WTC11 (cell line): Measurements from ENCODE around the gene CCDC116. TPM values are rescaled to one million over a fixed set of nuclear protein-coding genes. Genes with fewer than 3 reads are reported as not detected.

Experiments used
- ATAC-seq: fragments of 200-7000 bp; cut with Tn5 transposase; 2 replicates; pipeline ENCODE4 v1.10.0; 2021; ENCODE audit warnings: mild to moderate bottlenecking, moderate library complexity
- CTCF ChIA-PET: fragments of 300-600 bp; sonication (Branson Sonifier 250); formaldehyde crosslinking; loops from one replicate; lab custom pipeline; 2021; ENCODE audit warnings: antibody characterized with exemption; lab: Charles Lee
- POLR2A ChIA-PET: fragments of 350-600 bp; sonication (Branson Sonifier 250); formaldehyde crosslinking; loops from one replicate; lab custom pipeline; 2021; ENCODE audit warnings: antibody characterized with exemption; lab: Charles Lee
- DNase-seq: peaks from one replicate; pipeline ENCODE4 v3.0.0; 2021; ENCODE audit warnings: low spot score
- H3K27ac Mint-ChIP-seq: 2 replicates; pipeline ENCODE4 v1.8.0; 2021; ENCODE audit warnings: mixed read lengths
- H3K27me3 Mint-ChIP-seq: 2 replicates; pipeline ENCODE4 v1.8.0; 2021; ENCODE audit warnings: low read depth, mild to moderate bottlenecking, moderate library complexity, mixed read lengths
- H3K36me3 Mint-ChIP-seq: 2 replicates; pipeline ENCODE4 v1.8.0; 2021; ENCODE audit warnings: mixed read lengths
- H3K4me1 Mint-ChIP-seq: 2 replicates; pipeline ENCODE4 v1.8.0; 2022; ENCODE audit warnings: mixed read lengths
- H3K4me3 Mint-ChIP-seq: 2 replicates; pipeline ENCODE4 v1.8.0; 2021; ENCODE audit warnings: mild to moderate bottlenecking, moderate library complexity, mixed read lengths
- H3K9me3 Mint-ChIP-seq: 2 replicates; pipeline ENCODE4 v1.8.0; 2021; ENCODE audit warnings: mixed read lengths
- CREB1 ChIP-seq: sonication (generic); formaldehyde crosslinking; IDR thresholded peaks from 2 replicates; pipeline ENCODE4 v1.8.0; 2023; ENCODE audit warnings: mild to moderate bottlenecking, missing genetic modification reagents
- EMX1 ChIP-seq: fragments of 250-450 bp; sonication (Bioruptor Pico); IDR thresholded peaks from 2 replicates; pipeline ENCODE4 v1.8.0; 2021; ENCODE audit warnings: mild to moderate bottlenecking
- ESRRA ChIP-seq: sonication (generic); formaldehyde crosslinking; IDR thresholded peaks from 2 replicates; pipeline ENCODE4 v1.8.1; 2022; ENCODE audit warnings: mild to moderate bottlenecking, missing genetic modification reagents, borderline replicate concordance
- ETV6 ChIP-seq: sonication (generic); formaldehyde crosslinking; IDR thresholded peaks from 2 replicates; pipeline ENCODE4 v1.8.1; 2022; ENCODE audit warnings: mild to moderate bottlenecking, missing genetic modification reagents
- FOXJ3 ChIP-seq: sonication (generic); formaldehyde crosslinking; IDR thresholded peaks from 2 replicates; pipeline ENCODE4 v1.9.0; 2021; ENCODE audit warnings: missing genetic modification reagents, mild to moderate bottlenecking, borderline replicate concordance
- FOXK1 ChIP-seq: sonication (generic); formaldehyde crosslinking; IDR thresholded peaks from 2 replicates; pipeline ENCODE4 v1.8.0; 2022; ENCODE audit warnings: mild to moderate bottlenecking, moderate library complexity, missing genetic modification reagents
- IRF2 ChIP-seq: sonication (generic); formaldehyde crosslinking; IDR thresholded peaks from 2 replicates; pipeline ENCODE4 v1.8.0; 2022; ENCODE audit warnings: low read depth, missing genetic modification reagents, borderline replicate concordance
- JAZF1 ChIP-seq: fragments of 250-450 bp; sonication (Bioruptor Pico); IDR thresholded peaks from 2 replicates; pipeline ENCODE4 v1.9.0; 2021; ENCODE audit warnings: moderate library complexity, mild to moderate bottlenecking, inconsistent platforms
- KAT7 ChIP-seq: sonication (generic); formaldehyde crosslinking; IDR thresholded peaks from 2 replicates; pipeline ENCODE4 v1.8.1; 2023; ENCODE audit warnings: missing genetic modification reagents, mild to moderate bottlenecking, borderline replicate concordance
- NFATC4 ChIP-seq: fragments of 250-450 bp; sonication (Bioruptor Pico); IDR thresholded peaks from 2 replicates; pipeline ENCODE4 v1.9.0; 2021; ENCODE audit warnings: mild to moderate bottlenecking
- NFYB ChIP-seq: sonication (generic); formaldehyde crosslinking; conservative IDR thresholded peaks from 2 replicates; pipeline ENCODE4 v1.8.0; 2022; ENCODE audit warnings: low read depth, missing genetic modification reagents
- NR1H2 ChIP-seq: sonication (generic); formaldehyde crosslinking; IDR thresholded peaks from 2 replicates; pipeline ENCODE4 v1.9.0; 2021; ENCODE audit warnings: mild to moderate bottlenecking, moderate library complexity, missing genetic modification reagents
- NR2C2 ChIP-seq: sonication (generic); formaldehyde crosslinking; IDR thresholded peaks from 2 replicates; pipeline ENCODE4 v1.8.0; 2022; ENCODE audit warnings: mild to moderate bottlenecking, missing genetic modification reagents
- PRRX2 ChIP-seq: fragments of 250-450 bp; sonication (Bioruptor Pico); IDR thresholded peaks from 2 replicates; pipeline ENCODE4 v1.8.0; 2021; ENCODE audit warnings: mild to moderate bottlenecking
- total RNA-seq: library from RNA; stranded (reverse); gene quantifications from 3 replicates; pipeline ENCODE4 v1.2.3, GENCODE V29; 2021
- TF ChIP-seq, protein P1 (sequence below): sonication (generic); formaldehyde crosslinking; IDR thresholded peaks from 2 replicates; pipeline ENCODE4 v1.8.0; 2022; ENCODE audit warnings: mild to moderate bottlenecking, missing genetic modification reagents
- TF ChIP-seq, protein P2 (sequence below): sonication (generic); formaldehyde crosslinking; IDR thresholded peaks from 2 replicates; pipeline ENCODE4 v1.8.1; 2023; ENCODE audit warnings: mild to moderate bottlenecking, missing genetic modification reagents, moderate library complexity
- TF ChIP-seq, protein P3 (sequence below): sonication (generic); formaldehyde crosslinking; IDR thresholded peaks from 2 replicates; pipeline ENCODE4 v1.8.0; 2023; ENCODE audit warnings: missing genetic modification reagents, mild to moderate bottlenecking, borderline replicate concordance
- TF ChIP-seq, protein P4 (sequence below): sonication (generic); formaldehyde crosslinking; IDR thresholded peaks from 2 replicates; pipeline ENCODE4 v1.8.1; 2022; ENCODE audit warnings: low read depth, missing genetic modification reagents, borderline replicate concordance
- TF ChIP-seq, protein P5 (sequence below): sonication (generic); formaldehyde crosslinking; IDR thresholded peaks from 2 replicates; pipeline ENCODE4 v1.8.0; 2022; ENCODE audit warnings: mild to moderate bottlenecking, missing genetic modification reagents
- TF ChIP-seq, protein P6 (sequence below): sonication (generic); formaldehyde crosslinking; IDR thresholded peaks from 2 replicates; pipeline ENCODE4 v1.8.1; 2022; ENCODE audit warnings: missing genetic modification reagents, borderline replicate concordance
- TF ChIP-seq, protein P7 (sequence below): fragments of 250-450 bp; sonication (Bioruptor Pico); IDR thresholded peaks from 2 replicates; pipeline ENCODE4 v1.9.0; 2021; ENCODE audit warnings: moderate library complexity, mild to moderate bottlenecking, inconsistent platforms, borderline replicate concordance

The CCDC116 gene
- total RNA-seq, 1 experiment from 2014 or later: 0.57 TPM

DNA sequence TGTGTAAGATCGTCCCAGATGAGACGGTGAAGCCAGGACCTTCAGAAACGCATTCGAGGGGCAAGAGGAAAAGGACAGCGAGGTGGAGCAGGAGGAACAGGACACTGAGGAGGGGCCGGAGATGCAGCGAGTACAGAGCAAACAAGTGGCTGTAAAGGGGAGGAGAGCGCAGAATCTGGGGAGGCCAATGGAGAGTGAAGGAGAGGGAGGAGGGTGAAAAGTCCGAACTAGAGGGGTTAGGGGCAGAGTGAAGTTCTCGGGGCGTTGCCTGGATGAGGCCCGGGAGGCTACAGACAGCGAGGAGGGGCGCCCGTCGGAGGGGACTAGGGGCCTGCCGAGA is 24.4 kb downstream of the CCDC116 start:
- ATAC-seq: peak; percentile 57
- Mint-ChIP-seq H3K9me3 (peaks cover 2% of the 10 kb centered on the region; the same call in 1 of the 2 replicates), H3K36me3 (peaks cover 13% of the 10 kb centered on the region), H3K27ac (peak overlapping the region; percentile 75), H3K4me1 (peaks cover 21% of the 10 kb centered on the region), H3K27me3 (peaks cover 10% of the 10 kb centered on the region), H3K4me3 (peak overlapping the region; percentile 62)
- TF ChIP-seq NFATC4 (CRISPR knock-in tag): no peak
- TF ChIP-seq NR2C2: no peak
- TF ChIP-seq JAZF1 (CRISPR knock-in tag): no peak
- TF ChIP-seq, protein P1, sequence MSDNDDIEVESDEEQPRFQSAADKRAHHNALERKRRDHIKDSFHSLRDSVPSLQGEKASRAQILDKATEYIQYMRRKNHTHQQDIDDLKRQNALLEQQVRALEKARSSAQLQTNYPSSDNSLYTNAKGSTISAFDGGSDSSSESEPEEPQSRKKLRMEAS (CRISPR knock-in tag): no peak
- ChIA-PET CTCF (interaction anchor here (0.8 to 2.2 kb wide), 5 partner anchors 9 to 79 kb away, joined by 3 to 10 read pairs (median 3); partner anchors contain the start of gene PPIL2), POLR2A (no interaction called here)
- DNase-seq: no peak

DNA sequence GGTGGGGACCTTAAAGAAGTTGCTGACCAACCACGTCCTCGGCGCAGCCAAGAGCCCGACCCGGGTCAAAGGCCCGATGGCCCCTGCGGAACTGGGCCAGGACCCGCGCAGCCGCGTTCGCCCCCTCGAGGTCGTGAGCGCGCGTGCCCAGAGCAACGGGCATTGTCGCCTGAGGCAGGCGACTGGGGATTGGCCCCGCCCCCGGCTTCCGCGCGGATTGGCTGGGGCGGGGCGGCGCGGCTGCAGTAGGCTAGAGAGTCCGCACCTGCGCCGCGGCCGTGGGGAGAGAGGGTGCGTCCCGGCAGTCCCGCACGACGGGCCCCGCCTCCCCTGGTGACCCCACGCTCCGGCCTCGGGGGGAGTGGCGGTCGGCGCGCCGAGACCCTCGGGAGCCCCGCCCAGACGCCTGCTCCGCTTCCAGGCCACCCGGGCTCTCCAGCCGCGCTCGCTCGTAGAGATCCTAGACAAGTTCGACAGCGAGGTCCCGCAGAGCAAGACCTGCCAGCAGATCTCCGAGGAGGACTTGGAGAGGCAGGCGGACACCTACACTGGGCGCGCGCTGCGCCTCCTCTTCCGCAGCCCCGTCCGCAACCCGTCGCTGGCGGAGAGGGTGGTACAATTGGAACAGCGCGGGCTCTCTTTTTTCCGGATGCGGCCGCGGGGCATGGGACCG is 24.9 kb downstream of the CCDC116 start:
- Mint-ChIP-seq H3K4me3 (peak overlapping the region; percentile 87), H3K27me3 (peaks cover 12% of the 10 kb centered on the region)
- CTCF ChIA-PET: interaction anchor here (0.6 to 2.6 kb wide), 9 partner anchors 9 to 700 kb away, joined by 3 to 20 read pairs (median 4); partner anchors contain the start of genes PPIL2 and SDF2L1
- TF ChIP-seq CREB1 (CRISPR knock-in tag): no peak
- TF ChIP-seq IRF2 (CRISPR knock-in tag): no peak
- TF ChIP-seq FOXK1 (CRISPR knock-in tag): peak; percentile 76
- peak; percentile 88; the same call in 1 of the 2 replicates for TF ChIP-seq NFATC4 (CRISPR knock-in tag)
- TF ChIP-seq FOXJ3 (CRISPR knock-in tag): no peak
- TF ChIP-seq, protein P2, sequence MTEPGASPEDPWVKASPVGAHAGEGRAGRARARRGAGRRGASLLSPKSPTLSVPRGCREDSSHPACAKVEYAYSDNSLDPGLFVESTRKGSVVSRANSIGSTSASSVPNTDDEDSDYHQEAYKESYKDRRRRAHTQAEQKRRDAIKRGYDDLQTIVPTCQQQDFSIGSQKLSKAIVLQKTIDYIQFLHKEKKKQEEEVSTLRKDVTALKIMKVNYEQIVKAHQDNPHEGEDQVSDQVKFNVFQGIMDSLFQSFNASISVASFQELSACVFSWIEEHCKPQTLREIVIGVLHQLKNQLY (CRISPR knock-in tag): 0 out of 2 replicates have a peak, but pooled peaks have one; percentile 73
- TF ChIP-seq NR1H2 (CRISPR knock-in tag): no peak
- TF ChIP-seq NFYB (CRISPR knock-in tag): peak; percentile 54
- peak; percentile 79 for TF ChIP-seq PRRX2
- TF ChIP-seq, protein P3, sequence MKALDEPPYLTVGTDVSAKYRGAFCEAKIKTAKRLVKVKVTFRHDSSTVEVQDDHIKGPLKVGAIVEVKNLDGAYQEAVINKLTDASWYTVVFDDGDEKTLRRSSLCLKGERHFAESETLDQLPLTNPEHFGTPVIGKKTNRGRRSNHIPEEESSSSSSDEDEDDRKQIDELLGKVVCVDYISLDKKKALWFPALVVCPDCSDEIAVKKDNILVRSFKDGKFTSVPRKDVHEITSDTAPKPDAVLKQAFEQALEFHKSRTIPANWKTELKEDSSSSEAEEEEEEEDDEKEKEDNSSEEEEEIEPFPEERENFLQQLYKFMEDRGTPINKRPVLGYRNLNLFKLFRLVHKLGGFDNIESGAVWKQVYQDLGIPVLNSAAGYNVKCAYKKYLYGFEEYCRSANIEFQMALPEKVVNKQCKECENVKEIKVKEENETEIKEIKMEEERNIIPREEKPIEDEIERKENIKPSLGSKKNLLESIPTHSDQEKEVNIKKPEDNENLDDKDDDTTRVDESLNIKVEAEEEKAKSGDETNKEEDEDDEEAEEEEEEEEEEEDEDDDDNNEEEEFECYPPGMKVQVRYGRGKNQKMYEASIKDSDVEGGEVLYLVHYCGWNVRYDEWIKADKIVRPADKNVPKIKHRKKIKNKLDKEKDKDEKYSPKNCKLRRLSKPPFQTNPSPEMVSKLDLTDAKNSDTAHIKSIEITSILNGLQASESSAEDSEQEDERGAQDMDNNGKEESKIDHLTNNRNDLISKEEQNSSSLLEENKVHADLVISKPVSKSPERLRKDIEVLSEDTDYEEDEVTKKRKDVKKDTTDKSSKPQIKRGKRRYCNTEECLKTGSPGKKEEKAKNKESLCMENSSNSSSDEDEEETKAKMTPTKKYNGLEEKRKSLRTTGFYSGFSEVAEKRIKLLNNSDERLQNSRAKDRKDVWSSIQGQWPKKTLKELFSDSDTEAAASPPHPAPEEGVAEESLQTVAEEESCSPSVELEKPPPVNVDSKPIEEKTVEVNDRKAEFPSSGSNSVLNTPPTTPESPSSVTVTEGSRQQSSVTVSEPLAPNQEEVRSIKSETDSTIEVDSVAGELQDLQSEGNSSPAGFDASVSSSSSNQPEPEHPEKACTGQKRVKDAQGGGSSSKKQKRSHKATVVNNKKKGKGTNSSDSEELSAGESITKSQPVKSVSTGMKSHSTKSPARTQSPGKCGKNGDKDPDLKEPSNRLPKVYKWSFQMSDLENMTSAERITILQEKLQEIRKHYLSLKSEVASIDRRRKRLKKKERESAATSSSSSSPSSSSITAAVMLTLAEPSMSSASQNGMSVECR (CRISPR knock-in tag): peak; percentile 64; the same call in 1 of the 2 replicates
- TF ChIP-seq ETV6 (CRISPR knock-in tag): peak; percentile 75; the same call in 1 of the 2 replicates
- TF ChIP-seq KAT7 (CRISPR knock-in tag): no peak
- TF ChIP-seq, protein P4, sequence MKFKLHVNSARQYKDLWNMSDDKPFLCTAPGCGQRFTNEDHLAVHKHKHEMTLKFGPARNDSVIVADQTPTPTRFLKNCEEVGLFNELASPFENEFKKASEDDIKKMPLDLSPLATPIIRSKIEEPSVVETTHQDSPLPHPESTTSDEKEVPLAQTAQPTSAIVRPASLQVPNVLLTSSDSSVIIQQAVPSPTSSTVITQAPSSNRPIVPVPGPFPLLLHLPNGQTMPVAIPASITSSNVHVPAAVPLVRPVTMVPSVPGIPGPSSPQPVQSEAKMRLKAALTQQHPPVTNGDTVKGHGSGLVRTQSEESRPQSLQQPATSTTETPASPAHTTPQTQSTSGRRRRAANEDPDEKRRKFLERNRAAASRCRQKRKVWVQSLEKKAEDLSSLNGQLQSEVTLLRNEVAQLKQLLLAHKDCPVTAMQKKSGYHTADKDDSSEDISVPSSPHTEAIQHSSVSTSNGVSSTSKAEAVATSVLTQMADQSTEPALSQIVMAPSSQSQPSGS (CRISPR knock-in tag): peak; percentile 69; the same call in 1 of the 2 replicates
- TF ChIP-seq, protein P5, sequence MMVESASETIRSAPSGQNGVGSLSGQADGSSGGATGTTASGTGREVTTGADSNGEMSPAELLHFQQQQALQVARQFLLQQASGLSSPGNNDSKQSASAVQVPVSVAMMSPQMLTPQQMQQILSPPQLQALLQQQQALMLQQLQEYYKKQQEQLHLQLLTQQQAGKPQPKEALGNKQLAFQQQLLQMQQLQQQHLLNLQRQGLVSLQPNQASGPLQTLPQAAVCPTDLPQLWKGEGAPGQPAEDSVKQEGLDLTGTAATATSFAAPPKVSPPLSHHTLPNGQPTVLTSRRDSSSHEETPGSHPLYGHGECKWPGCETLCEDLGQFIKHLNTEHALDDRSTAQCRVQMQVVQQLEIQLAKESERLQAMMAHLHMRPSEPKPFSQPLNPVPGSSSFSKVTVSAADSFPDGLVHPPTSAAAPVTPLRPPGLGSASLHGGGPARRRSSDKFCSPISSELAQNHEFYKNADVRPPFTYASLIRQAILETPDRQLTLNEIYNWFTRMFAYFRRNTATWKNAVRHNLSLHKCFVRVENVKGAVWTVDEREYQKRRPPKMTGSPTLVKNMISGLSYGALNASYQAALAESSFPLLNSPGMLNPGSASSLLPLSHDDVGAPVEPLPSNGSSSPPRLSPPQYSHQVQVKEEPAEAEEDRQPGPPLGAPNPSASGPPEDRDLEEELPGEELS (CRISPR knock-in tag): no peak
- peak; percentile 94 for TF ChIP-seq EMX1 (CRISPR knock-in tag)
- TF ChIP-seq, protein P6, sequence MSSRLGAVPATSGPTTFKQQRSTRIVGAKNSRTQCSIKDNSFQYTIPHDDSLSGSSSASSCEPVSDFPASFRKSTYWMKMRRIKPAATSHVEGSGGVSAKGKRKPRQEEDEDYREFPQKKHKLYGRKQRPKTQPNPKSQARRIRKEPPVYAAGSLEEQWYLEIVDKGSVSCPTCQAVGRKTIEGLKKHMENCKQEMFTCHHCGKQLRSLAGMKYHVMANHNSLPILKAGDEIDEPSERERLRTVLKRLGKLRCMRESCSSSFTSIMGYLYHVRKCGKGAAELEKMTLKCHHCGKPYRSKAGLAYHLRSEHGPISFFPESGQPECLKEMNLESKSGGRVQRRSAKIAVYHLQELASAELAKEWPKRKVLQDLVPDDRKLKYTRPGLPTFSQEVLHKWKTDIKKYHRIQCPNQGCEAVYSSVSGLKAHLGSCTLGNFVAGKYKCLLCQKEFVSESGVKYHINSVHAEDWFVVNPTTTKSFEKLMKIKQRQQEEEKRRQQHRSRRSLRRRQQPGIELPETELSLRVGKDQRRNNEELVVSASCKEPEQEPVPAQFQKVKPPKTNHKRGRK (CRISPR knock-in tag): no peak
- peak; percentile 83; the same call in 1 of the 2 replicates for TF ChIP-seq ESRRA (CRISPR knock-in tag)
- TF ChIP-seq, protein P7, sequence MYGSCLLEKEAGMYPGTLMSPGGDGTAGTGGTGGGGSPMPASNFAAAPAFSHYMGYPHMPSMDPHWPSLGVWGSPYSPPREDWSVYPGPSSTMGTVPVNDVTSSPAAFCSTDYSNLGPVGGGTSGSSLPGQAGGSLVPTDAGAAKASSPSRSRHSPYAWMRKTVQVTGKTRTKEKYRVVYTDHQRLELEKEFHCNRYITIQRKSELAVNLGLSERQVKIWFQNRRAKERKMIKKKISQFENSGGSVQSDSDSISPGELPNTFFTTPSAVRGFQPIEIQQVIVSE (CRISPR knock-in tag): no peak

More for the DNA sequence above, 24.9 kb downstream of the CCDC116 start:
- ATAC-seq (peak; percentile 69), DNase-seq (peak; percentile 80)
- peak overlapping the region; percentile 96 for H3K27ac Mint-ChIP-seq
- peaks cover 21% of the 10 kb centered on the region for H3K4me1 Mint-ChIP-seq
- H3K36me3 Mint-ChIP-seq: peaks cover 13% of the 10 kb centered on the region
- peaks cover 3% of the 10 kb centered on the region; the same call in 1 of the 2 replicates for H3K9me3 Mint-ChIP-seq
- POLR2A ChIA-PET: interaction anchor here (0.8 to 1.2 kb wide), 3 partner anchors 9 to 79 kb away, joined by 3 to 5 read pairs (median 5); partner anchors contain the start of genes PPIL2 and YPEL1
